ENCODE data around the gene ARL6IP1. TPM values are rescaled to one million over a fixed set of nuclear protein-coding genes. Genes with fewer than 3 reads are reported as not detected.
"Not testable (repeated sequence)": the region's sequence is repeated elsewhere in the genome, so short reads cannot be mapped to it uniquely, and the experiment has no call there.

ARL6IP1 gene
- polyA plus RNA-seq, 1 donor (not counting 4 experiments of a cell fraction or from before 2014, with no cell fraction given) = 178 TPM

GRCh38 chr16:18776334-18776733, 25.0 kb downstream of the ARL6IP1 start:
- H3K4me2 ChIP-seq (ENCODE audit: control insufficient read depth, extremely low read depth, insufficient read depth, low read depth, low read length); H3K9me1 ChIP-seq (ENCODE audit: control insufficient read depth, extremely low read depth, insufficient read depth, low read length); dilution Hi-C loops (cut with MboI; ENCODE audit: extremely low pct_ligation_motif_present, low sequenced_read_pairs); H3K4me3 ChIP-seq (ENCODE audit: control insufficient read depth in 2 of 3, extremely low read depth in 1 of 3, insufficient read depth in 2 of 3, low read depth in 1 of 3, low read length in 3 of 3); H3K27ac ChIP-seq (ENCODE audit: control insufficient read depth, insufficient read depth, low read length); FAIRE-seq; DNase-seq (ENCODE audit: low read depth, low spot score); H4K20me1 ChIP-seq (ENCODE audit: control insufficient read depth, extremely low read depth, insufficient read depth, low read length); H2AFZ ChIP-seq (ENCODE audit: control insufficient read depth, low read length); H3K79me2 ChIP-seq (ENCODE audit: control insufficient read depth, insufficient read depth, low read length); H3K9me3 ChIP-seq (ENCODE audit: control insufficient read depth, low read depth, low read length); H3K36me3 ChIP-seq (ENCODE audit: control insufficient read depth in 2 of 2, extremely low read depth in 1 of 2, insufficient read depth in 2 of 2, low read length in 2 of 2); H3K9ac ChIP-seq (ENCODE audit: control insufficient read depth, extremely low read depth, insufficient read depth, low read length); H3K27me3 ChIP-seq (ENCODE audit: control insufficient read depth, extremely low read depth, insufficient read depth, low read length); H3K4me1 ChIP-seq (ENCODE audit: control insufficient read depth, extremely low read depth, insufficient read depth, low read length): not testable (repeated sequence)

GRCh38 chr16:18774651-18775050, 26.7 kb downstream of the ARL6IP1 start:
- H3K27me3 ChIP-seq (ENCODE audit: control insufficient read depth, extremely low read depth, insufficient read depth, low read length); dilution Hi-C loops (cut with MboI; ENCODE audit: extremely low pct_ligation_motif_present, low sequenced_read_pairs); H3K9me3 ChIP-seq (ENCODE audit: control insufficient read depth, low read depth, low read length); H4K20me1 ChIP-seq (ENCODE audit: control insufficient read depth, extremely low read depth, insufficient read depth, low read length); H2AFZ ChIP-seq (ENCODE audit: control insufficient read depth, low read length); H3K9ac ChIP-seq (ENCODE audit: control insufficient read depth, extremely low read depth, insufficient read depth, low read length); H3K79me2 ChIP-seq (ENCODE audit: control insufficient read depth, insufficient read depth, low read length); DNase-seq (ENCODE audit: low read depth, low spot score); H3K27ac ChIP-seq (ENCODE audit: control insufficient read depth, insufficient read depth, low read length); H3K4me3 ChIP-seq (ENCODE audit: control insufficient read depth in 2 of 3, extremely low read depth in 1 of 3, insufficient read depth in 2 of 3, low read depth in 1 of 3, low read length in 3 of 3); H3K9me1 ChIP-seq (ENCODE audit: control insufficient read depth, extremely low read depth, insufficient read depth, low read length); H3K4me1 ChIP-seq (ENCODE audit: control insufficient read depth, extremely low read depth, insufficient read depth, low read length); FAIRE-seq; H3K36me3 ChIP-seq (ENCODE audit: control insufficient read depth in 2 of 2, extremely low read depth in 1 of 2, insufficient read depth in 2 of 2, low read length in 2 of 2); H3K4me2 ChIP-seq (ENCODE audit: control insufficient read depth, extremely low read depth, insufficient read depth, low read depth, low read length): not testable (repeated sequence)

GRCh38 chr16:18772171-18772570, 29.2 kb downstream of the ARL6IP1 start:
- H4K20me1 ChIP-seq (ENCODE audit: control insufficient read depth, extremely low read depth, insufficient read depth, low read length); DNase-seq (ENCODE audit: low read depth, low spot score); H3K36me3 ChIP-seq (ENCODE audit: control insufficient read depth in 2 of 2, extremely low read depth in 1 of 2, insufficient read depth in 2 of 2, low read length in 2 of 2); H3K79me2 ChIP-seq (ENCODE audit: control insufficient read depth, insufficient read depth, low read length); H3K9me3 ChIP-seq (ENCODE audit: control insufficient read depth, low read depth, low read length); FAIRE-seq; H2AFZ ChIP-seq (ENCODE audit: control insufficient read depth, low read length); H3K4me1 ChIP-seq (ENCODE audit: control insufficient read depth, extremely low read depth, insufficient read depth, low read length); dilution Hi-C loops (cut with MboI; ENCODE audit: extremely low pct_ligation_motif_present, low sequenced_read_pairs); H3K9ac ChIP-seq (ENCODE audit: control insufficient read depth, extremely low read depth, insufficient read depth, low read length); H3K27me3 ChIP-seq (ENCODE audit: control insufficient read depth, extremely low read depth, insufficient read depth, low read length); H3K4me3 ChIP-seq (ENCODE audit: control insufficient read depth in 2 of 3, extremely low read depth in 1 of 3, insufficient read depth in 2 of 3, low read depth in 1 of 3, low read length in 3 of 3); H3K4me2 ChIP-seq (ENCODE audit: control insufficient read depth, extremely low read depth, insufficient read depth, low read depth, low read length); H3K9me1 ChIP-seq (ENCODE audit: control insufficient read depth, extremely low read depth, insufficient read depth, low read length); H3K27ac ChIP-seq (ENCODE audit: control insufficient read depth, insufficient read depth, low read length): not testable (repeated sequence)

- FAIRE-seq; H3K4me3 ChIP-seq (ENCODE audit: control insufficient read depth in 2 of 3, extremely low read depth in 1 of 3, insufficient read depth in 2 of 3, low read depth in 1 of 3, low read length in 3 of 3); H3K9ac ChIP-seq (ENCODE audit: control insufficient read depth, extremely low read depth, insufficient read depth, low read length); dilution Hi-C loops (cut with MboI; ENCODE audit: extremely low pct_ligation_motif_present, low sequenced_read_pairs); H4K20me1 ChIP-seq (ENCODE audit: control insufficient read depth, extremely low read depth, insufficient read depth, low read length); H2AFZ ChIP-seq (ENCODE audit: control insufficient read depth, low read length); H3K9me1 ChIP-seq (ENCODE audit: control insufficient read depth, extremely low read depth, insufficient read depth, low read length); H3K36me3 ChIP-seq (ENCODE audit: control insufficient read depth in 2 of 2, extremely low read depth in 1 of 2, insufficient read depth in 2 of 2, low read length in 2 of 2); H3K79me2 ChIP-seq (ENCODE audit: control insufficient read depth, insufficient read depth, low read length); H3K4me2 ChIP-seq (ENCODE audit: control insufficient read depth, extremely low read depth, insufficient read depth, low read depth, low read length); H3K27ac ChIP-seq (ENCODE audit: control insufficient read depth, insufficient read depth, low read length); DNase-seq (ENCODE audit: low read depth, low spot score); H3K9me3 ChIP-seq (ENCODE audit: control insufficient read depth, low read depth, low read length); H3K27me3 ChIP-seq (ENCODE audit: control insufficient read depth, extremely low read depth, insufficient read depth, low read length); H3K4me1 ChIP-seq (ENCODE audit: control insufficient read depth, extremely low read depth, insufficient read depth, low read length): not testable (repeated sequence)
Measured at GRCh38 chr16:18770336-18770962, 30.9 kb downstream of the ARL6IP1 start.

- H3K27me3 ChIP-seq (ENCODE audit: control insufficient read depth, extremely low read depth, insufficient read depth, low read length); H4K20me1 ChIP-seq (ENCODE audit: control insufficient read depth, extremely low read depth, insufficient read depth, low read length); H3K9ac ChIP-seq (ENCODE audit: control insufficient read depth, extremely low read depth, insufficient read depth, low read length); H3K9me1 ChIP-seq (ENCODE audit: control insufficient read depth, extremely low read depth, insufficient read depth, low read length); DNase-seq (ENCODE audit: low read depth, low spot score); H3K4me1 ChIP-seq (ENCODE audit: control insufficient read depth, extremely low read depth, insufficient read depth, low read length); FAIRE-seq; H3K36me3 ChIP-seq (ENCODE audit: control insufficient read depth in 2 of 2, extremely low read depth in 1 of 2, insufficient read depth in 2 of 2, low read length in 2 of 2); dilution Hi-C loops (cut with MboI; ENCODE audit: extremely low pct_ligation_motif_present, low sequenced_read_pairs); H3K9me3 ChIP-seq (ENCODE audit: control insufficient read depth, low read depth, low read length); H3K27ac ChIP-seq (ENCODE audit: control insufficient read depth, insufficient read depth, low read length); H3K4me2 ChIP-seq (ENCODE audit: control insufficient read depth, extremely low read depth, insufficient read depth, low read depth, low read length); H3K4me3 ChIP-seq (ENCODE audit: control insufficient read depth in 2 of 3, extremely low read depth in 1 of 3, insufficient read depth in 2 of 3, low read depth in 1 of 3, low read length in 3 of 3); H2AFZ ChIP-seq (ENCODE audit: control insufficient read depth, low read length); H3K79me2 ChIP-seq (ENCODE audit: control insufficient read depth, insufficient read depth, low read length): not testable (repeated sequence)
Measured at GRCh38 chr16:18767217-18767616, 34.1 kb downstream of the ARL6IP1 start.

Measured in keratinocyte (primary cell).